ENCODE measurements around the gene BICD2.
A peak's percentile ranks its signal among the peaks of the same experiment; 100 is the strongest.

The BICD2 gene

DNA sequence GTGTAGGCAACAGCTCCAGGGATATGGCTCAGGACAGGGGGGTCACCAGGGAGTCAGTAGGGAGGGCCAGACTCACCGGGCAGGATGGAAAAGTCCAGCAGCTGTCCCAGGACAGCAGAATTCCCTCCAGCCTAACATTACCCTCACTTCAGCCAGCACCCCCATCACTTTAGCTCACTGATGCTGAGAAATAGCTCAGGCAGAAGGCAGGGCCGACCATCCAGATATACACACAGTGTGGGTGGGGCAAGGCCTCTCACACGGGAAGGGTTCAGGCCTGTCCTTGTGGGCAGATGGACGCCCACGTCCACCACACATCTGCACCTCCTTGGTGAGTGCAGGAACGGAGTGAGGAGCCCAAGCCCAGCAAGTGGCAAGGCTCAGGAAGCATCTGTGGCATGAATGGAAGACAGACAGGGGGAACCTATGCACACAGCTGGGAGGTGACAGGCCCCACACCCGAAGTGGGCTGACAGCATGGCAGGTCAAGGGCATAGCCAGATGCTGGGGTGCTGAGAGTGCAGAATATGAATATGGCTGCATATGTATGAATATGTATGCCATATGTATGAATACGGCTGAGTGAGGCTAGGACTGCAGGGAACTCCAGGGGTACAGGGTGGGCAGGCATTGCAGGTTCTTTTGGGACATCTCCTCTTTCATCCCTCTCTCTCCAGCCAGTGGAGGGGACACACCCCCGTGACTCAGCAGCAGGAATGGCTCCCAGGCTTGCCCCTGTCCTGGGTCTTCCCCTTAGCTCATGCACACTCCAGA lies 17.0 kb downstream of the BICD2 start:
- ATAC-seq: no peak

- no peak for ATAC-seq
Observed at GRCh38 chr9:92746567-92747458, 17.8 kb downstream of the BICD2 start.

- no peak for ATAC-seq
Observed at GRCh38 chr9:92745881-92746280, 18.8 kb downstream of the BICD2 start.

DNA sequence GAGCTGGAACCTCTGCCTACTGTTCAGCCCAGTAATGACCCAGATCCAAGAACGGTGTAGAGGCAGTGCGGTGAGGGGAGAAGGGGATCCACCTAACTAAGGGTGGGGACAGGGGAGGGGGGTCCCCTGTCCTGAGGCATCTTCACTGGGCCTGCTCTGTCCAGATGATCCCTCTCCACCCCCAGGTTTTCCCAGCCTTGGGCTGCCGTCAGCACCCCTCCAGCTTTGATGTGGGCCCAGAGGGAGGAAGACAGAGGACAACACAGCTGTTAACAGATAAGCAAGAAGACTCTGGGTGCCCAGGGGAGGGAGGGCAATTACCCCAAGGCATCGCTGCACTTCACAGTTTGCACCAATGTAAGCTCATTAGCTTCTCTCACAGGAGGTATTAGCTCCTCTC lies 19.3 kb downstream of the BICD2 start:
- ATAC-seq: no peak

DNA sequence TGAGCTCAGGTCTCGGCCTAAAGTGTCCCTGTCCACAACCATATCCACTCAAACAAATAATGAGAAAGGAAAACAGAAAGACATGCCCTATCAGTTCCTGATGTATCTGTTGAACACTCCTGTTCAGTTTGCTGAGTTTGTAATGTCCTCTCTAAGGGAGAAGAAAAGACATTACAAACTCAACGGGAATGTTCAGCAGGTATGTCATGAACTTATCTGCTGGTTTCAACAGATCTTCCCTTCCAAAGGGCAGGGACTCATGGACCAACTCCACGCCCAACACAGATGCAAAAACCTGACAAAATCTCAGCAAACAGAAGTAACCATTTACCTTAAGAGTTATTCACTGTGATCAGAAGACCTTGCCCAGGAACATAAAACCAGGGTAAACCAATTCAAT lies 23.7 kb downstream of the BICD2 start:
- no peak for ATAC-seq

GRCh38 chr9:92740446-92740961 lies 24.1 kb downstream of the BICD2 start:
- no peak for ATAC-seq

- no peak for ATAC-seq
Observed at GRCh38 chr9:92740009-92740408, 24.6 kb downstream of the BICD2 start.

GRCh38 chr9:92739346-92739970 lies 25.2 kb downstream of the BICD2 start:
- no peak for ATAC-seq

DNA sequence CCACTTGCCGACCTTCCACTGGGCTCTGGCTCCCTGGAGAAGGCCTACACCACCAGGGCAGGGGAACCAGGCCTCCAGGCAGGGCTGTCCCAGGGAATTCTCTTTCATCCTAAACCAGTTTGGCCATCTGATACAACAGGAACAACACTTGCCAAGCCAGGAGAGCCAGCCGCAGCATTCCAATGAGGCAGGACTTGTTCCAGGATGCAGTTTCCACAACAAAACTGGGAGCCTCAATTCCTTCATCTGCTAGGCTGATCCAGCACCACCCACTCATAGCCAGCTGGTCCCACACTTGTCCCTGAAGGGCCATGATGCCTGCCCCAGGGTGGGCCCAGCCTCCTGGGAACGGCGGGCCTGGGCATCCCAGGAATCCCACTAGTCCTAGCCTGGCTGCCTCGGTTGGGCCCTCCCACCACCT lies 26.0 kb downstream of the BICD2 start:
- ATAC-seq: no peak

DNA sequence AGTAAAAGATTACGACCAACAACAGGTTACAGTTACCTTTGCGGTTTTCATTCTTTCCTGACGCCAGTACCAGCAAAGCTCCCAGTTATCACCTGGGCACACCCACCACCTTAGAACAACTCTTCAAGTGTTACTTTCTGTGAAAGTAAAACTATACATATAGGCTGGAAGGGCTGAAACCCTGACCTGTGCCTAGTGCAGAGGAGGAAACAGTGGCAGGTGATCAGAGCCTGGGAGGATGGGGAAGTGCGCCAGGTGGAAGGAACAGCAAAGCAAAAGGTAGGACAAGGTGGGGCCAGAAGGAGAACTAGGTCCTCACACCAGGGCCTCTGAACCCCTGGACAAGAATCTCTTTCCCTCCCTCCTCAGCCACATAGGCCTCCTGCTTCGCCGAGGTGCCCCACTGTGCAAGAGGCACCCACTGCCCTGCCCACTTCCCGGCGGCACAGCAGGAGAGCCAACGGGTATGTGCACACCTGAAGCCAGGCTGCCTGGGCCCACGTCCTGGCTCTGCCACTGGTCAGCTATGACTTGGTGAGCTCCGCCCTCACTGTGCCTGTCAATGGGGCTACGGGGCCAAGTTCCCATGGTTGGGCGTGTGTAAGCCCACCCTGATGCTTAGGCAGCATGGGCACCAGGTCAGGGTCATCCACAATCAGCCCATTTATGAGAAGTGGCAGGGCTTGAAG lies 26.9 kb downstream of the BICD2 start:
- ATAC-seq: no peak

GRCh38 chr9:92737216-92737606 lies 27.4 kb downstream of the BICD2 start:
- no peak for ATAC-seq

DNA sequence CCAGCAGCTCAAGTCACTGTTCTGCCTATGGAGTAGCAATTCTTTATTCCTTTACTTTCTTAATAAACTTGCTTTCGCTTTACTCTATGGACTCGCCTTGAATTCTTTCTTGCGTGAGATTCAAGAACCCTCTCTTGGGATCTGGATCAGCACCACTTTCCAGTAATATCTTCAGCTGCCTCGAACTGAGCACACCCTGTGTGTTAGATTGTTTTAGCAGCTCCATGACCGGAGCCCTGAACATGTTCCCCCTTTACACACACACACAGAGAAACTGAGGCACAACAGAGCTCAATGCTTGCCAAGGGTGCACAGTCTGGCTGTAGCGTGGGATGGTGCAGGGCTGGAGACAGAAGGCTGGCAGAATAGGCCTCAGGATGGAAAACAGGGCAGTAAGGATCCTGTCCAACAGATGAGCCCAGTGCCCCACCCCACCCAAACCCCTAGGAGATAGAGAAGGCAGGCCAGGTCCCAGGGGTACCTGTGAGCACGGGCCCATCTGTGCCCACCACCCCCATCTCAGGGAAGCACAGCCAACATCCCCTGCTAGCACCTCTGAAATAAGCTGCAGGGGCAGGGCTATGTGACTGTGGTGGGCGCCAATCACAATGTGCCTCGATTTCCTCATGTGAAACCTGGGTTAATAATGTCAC lies 27.9 kb downstream of the BICD2 start:
- no peak for ATAC-seq

GRCh38 chr9:92735636-92736562 lies 28.7 kb downstream of the BICD2 start:
- ATAC-seq: no peak

- ATAC-seq: no peak
Observed at GRCh38 chr9:92734931-92735635, 29.6 kb downstream of the BICD2 start.

DNA sequence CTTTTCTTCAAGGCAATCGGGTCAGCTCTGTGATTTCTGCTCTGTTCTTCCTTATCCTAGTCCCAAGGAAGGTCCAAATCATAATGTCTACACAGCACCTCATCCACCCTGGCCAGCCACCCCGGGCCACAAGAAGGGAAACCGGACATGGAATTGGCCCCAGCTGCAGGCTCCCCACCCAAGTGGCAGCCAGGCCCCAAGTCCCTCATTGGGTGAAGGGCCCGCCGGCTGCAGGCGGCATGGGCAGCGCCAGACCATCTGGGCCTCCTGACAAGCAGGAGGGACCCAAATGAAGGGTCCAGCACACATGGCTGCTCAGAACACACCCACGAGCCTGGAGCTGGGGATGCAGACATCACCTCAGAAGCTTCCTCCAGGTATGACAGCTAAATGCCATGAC lies 33.7 kb downstream of the BICD2 start:
- ATAC-seq: no peak

DNA sequence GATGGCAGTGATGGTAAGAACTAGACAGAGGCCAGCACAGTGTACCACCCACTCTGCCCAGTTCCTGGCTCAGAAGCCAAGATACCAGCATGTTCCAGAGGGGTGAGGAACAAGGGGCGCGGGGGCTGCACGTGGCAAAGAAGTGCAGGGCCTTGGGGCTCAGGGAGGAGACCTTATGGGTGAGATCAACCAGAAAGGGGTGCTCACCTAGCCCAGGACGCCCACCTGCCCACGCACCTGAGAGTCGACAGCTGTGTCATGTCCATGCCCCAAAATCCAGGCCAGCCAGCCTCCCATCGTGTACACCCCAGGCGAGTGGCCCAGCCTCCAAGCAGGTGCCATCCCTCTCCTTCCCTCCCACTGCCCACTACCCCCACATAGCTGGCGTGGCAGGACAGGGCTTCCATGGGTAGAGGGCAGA lies 34.9 kb downstream of the BICD2 start:
- ATAC-seq: no peak

- peak in 1 of 2 donors; percentile 17 for ATAC-seq
Observed at GRCh38 chr9:92728831-92729734, 35.5 kb downstream of the BICD2 start.

- ATAC-seq: no peak
Observed at GRCh38 chr9:92727716-92728700, 36.6 kb downstream of the BICD2 start.
